Measurements from ENCODE around the gene PARP6. TPM values are rescaled to one million over a fixed set of nuclear protein-coding genes. Genes with fewer than 3 reads are reported as not detected.
A peak's percentile ranks its signal among the peaks of the same experiment; 100 is the strongest.

Gene PARP6
- total RNA-seq, 3 donors from 2014 or later (not counting 1 experiment from before 2014, with no cell fraction given), result 132 to 135 (median 132) TPM

GRCh38 chr15:72289597-72290325, 17.4 kb upstream of the PARP6 start:
- no peaks in the 10 kb centered on the region for H3K9me3 ChIP-seq (ENCODE audit: control insufficient read depth, insufficient read depth, low read length)
- H3K27me3 ChIP-seq (ENCODE audit: control insufficient read depth, insufficient read depth, low read length), result no peaks in the 10 kb centered on the region
- Mint-ChIP-seq H3K4me3 (no peak overlapping the region), H3K27me3 (ENCODE audit: low read depth in 2 of 2) (no peaks in the 10 kb centered on the region), H3K9me3 (no peaks in the 10 kb centered on the region), H3K27ac (no peak overlapping the region), H3K36me3 (no peaks in the 10 kb centered on the region), H3K4me1 (no peaks in the 10 kb centered on the region)
- ATAC-seq (no peak), DNase-seq (no peak)
- no peaks in the 10 kb centered on the region for H3K36me3 ChIP-seq (ENCODE audit: control insufficient read depth, insufficient read depth, low read length)
- H3K27ac ChIP-seq (ENCODE audit: low read length), result no peak overlapping the region
- H3K4me1 ChIP-seq (ENCODE audit: control insufficient read depth, insufficient read depth, low read length), result no peaks in the 10 kb centered on the region
- TF ChIP-seq, protein P1, sequence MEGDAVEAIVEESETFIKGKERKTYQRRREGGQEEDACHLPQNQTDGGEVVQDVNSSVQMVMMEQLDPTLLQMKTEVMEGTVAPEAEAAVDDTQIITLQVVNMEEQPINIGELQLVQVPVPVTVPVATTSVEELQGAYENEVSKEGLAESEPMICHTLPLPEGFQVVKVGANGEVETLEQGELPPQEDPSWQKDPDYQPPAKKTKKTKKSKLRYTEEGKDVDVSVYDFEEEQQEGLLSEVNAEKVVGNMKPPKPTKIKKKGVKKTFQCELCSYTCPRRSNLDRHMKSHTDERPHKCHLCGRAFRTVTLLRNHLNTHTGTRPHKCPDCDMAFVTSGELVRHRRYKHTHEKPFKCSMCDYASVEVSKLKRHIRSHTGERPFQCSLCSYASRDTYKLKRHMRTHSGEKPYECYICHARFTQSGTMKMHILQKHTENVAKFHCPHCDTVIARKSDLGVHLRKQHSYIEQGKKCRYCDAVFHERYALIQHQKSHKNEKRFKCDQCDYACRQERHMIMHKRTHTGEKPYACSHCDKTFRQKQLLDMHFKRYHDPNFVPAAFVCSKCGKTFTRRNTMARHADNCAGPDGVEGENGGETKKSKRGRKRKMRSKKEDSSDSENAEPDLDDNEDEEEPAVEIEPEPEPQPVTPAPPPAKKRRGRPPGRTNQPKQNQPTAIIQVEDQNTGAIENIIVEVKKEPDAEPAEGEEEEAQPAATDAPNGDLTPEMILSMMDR (IDR thresholded peaks at IDR 0.05), result no peak
- H3K4me3 ChIP-seq (ENCODE audit: low read length), result no peak overlapping the region
- intact Hi-C loops (cut with micrococcal nuclease), result no loop called here
- WGBS (ENCODE audit: insufficient coverage), result 96% methylated on average over 52 of the region's 52 CpGs

DNA sequence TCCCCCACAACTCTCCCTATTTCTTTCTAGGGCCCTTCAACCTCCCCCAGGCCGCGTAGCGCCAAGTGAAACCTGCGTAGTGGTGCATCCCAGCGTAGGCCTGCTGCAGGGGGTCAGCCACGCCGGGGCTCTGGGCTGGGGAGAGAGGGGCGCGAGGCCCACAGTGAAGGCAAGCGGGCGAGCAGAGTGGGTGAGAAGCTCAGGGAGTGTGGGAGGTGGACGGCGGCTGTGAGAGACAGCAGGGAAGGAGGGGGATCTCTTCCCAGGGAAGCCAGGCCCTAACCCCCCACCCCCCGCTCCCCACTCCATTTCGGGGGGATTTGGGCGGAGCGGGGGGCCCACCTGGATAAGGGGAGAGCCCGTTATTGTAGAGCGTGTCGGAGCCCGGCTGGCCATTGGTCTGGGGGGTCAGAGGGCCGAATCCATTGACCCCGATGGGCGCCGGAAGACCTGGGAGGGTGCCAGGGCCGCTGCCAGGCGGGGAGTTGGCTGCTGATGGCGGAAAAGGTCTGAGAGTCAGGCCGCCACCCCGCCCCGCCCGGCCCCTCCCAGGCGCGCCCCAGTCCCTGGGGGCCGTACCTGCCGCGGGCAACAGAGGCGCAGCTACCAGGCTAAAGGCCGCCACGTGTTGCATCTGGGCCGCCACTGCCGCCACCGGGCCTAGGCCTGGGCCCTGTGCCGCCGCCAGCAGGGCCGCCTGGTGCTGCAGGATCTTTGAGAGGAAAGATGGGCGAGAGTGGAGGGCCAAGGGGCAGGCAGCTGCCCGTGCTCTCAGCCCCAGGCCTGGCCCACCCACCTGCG, 16.6 kb upstream of the PARP6 start:
- ATAC-seq (no peak), DNase-seq (no peak)
- Histone ChIP-seq H3K27me3 (ENCODE audit: control insufficient read depth, insufficient read depth, low read length) (no peaks in the 10 kb centered on the region), H3K4me3 (ENCODE audit: low read length) (no peak overlapping the region), H3K9me3 (ENCODE audit: control insufficient read depth, insufficient read depth, low read length) (no peaks in the 10 kb centered on the region), H3K27ac (ENCODE audit: low read length) (no peak overlapping the region), H3K4me1 (ENCODE audit: control insufficient read depth, insufficient read depth, low read length) (no peaks in the 10 kb centered on the region), H3K36me3 (ENCODE audit: control insufficient read depth, insufficient read depth, low read length) (no peaks in the 10 kb centered on the region)
- H3K27ac Mint-ChIP-seq, result no peak overlapping the region
- 96% methylated on average over 44 of the region's 49 CpGs for WGBS (ENCODE audit: insufficient coverage)
- no peaks in the 10 kb centered on the region for H3K27me3 Mint-ChIP-seq (ENCODE audit: low read depth in 2 of 2)
- intact Hi-C loops (cut with micrococcal nuclease), result no loop called here
- H3K4me1 Mint-ChIP-seq, result no peaks in the 10 kb centered on the region
- H3K4me3 Mint-ChIP-seq, result no peak overlapping the region
- TF ChIP-seq, protein P1 (IDR thresholded peaks at IDR 0.05), result no peak
- no peaks in the 10 kb centered on the region for H3K9me3 Mint-ChIP-seq
- no peaks in the 10 kb centered on the region for H3K36me3 Mint-ChIP-seq

DNA sequence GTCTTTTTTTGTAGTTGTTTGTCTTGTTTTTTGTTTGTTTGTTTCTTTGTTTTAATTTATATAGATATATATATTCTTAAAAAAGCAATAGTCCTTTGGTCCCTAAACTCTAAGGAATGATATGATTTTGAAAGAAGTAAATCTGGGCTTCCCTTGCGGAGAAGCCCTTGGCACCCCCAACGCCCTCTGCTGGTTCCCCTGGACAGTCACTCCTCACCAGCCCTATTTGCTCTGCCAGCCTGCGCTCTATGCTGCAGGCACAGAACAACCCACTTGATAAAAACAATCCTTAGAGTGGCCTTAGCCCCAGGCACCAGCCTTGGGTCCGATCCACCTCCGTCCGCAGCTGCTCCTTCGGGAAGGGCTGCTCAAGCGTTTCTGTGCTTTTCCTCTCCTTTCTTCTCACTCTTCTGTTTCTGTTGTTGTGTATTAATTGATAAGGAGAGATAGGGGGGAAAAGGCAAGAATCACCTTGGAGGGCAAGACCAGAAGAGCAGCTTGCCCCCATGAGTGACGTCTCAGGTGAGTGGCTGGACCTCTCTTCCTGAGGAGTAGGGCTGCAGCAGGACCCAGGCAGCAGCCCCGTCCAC, 13.7 kb upstream of the PARP6 start:
- Mint-ChIP-seq H3K27ac (peak overlapping the region in 1 of 2 donors; percentile 25), H3K4me3 (no peak overlapping the region), H3K27me3 (ENCODE audit: low read depth in 2 of 2) (no peaks in the 10 kb centered on the region), H3K4me1 (no peaks in the 10 kb centered on the region), H3K9me3 (no peaks in the 10 kb centered on the region), H3K36me3 (no peaks in the 10 kb centered on the region)
- 75% methylated on average over 8 of the region's 10 CpGs for WGBS (ENCODE audit: insufficient coverage)
- ATAC-seq (peak in 1 of 3 donors; percentile 45), DNase-seq (peak in 1 of 2 donors; percentile 71)
- TF ChIP-seq, protein P1 (IDR thresholded peaks at IDR 0.05), result no peak
- no peak overlapping the region for H3K27ac ChIP-seq (ENCODE audit: low read length)
- H3K4me1 ChIP-seq (ENCODE audit: control insufficient read depth, insufficient read depth, low read length), result no peaks in the 10 kb centered on the region
- no peaks in the 10 kb centered on the region for H3K27me3 ChIP-seq (ENCODE audit: control insufficient read depth, insufficient read depth, low read length)
- no peaks in the 10 kb centered on the region for H3K9me3 ChIP-seq (ENCODE audit: control insufficient read depth, insufficient read depth, low read length)
- no peak overlapping the region for H3K4me3 ChIP-seq (ENCODE audit: low read length)
- intact Hi-C loops (cut with micrococcal nuclease), result loop anchor here (2.0 kb wide), 1 partner anchor 87 kb away; no protein-coding TSS in a partner anchor
- H3K36me3 ChIP-seq (ENCODE audit: control insufficient read depth, insufficient read depth, low read length), result no peaks in the 10 kb centered on the region
